Right lung (tissue), 5 donors: ENCODE data around the gene CACNG1. TPM values are rescaled to one million over a fixed set of nuclear protein-coding genes. Genes with fewer than 3 reads are reported as not detected.
"Not testable (repeated sequence)": the region's sequence is repeated elsewhere in the genome, so short reads cannot be mapped to it uniquely, and the experiment has no call there.

Experiments
- DNase-seq, 2 donors: peaks; one replicate each; pipeline ENCODE4 v3.0.0-alpha.2; 2013
- polyA plus RNA-seq, 5 donors: library from polyadenylated mRNA; unstranded; fragments of 120-200 nt; gene quantifications; one replicate each; pipeline versions ENCODE4 v1.2.1 to v1.2.3, GENCODE V29; 2013; ENCODE audit warnings: inconsistent platforms in 1 of 5, low replicate concordance in 1 of 5; ENCODE audit not compliant: insufficient read length in 5 of 5, insufficient read depth in 1 of 5

CACNG1 gene
- polyA plus RNA-seq, 5 donors = 0.39 to 11.2 TPM; not detected in 3

DNA sequence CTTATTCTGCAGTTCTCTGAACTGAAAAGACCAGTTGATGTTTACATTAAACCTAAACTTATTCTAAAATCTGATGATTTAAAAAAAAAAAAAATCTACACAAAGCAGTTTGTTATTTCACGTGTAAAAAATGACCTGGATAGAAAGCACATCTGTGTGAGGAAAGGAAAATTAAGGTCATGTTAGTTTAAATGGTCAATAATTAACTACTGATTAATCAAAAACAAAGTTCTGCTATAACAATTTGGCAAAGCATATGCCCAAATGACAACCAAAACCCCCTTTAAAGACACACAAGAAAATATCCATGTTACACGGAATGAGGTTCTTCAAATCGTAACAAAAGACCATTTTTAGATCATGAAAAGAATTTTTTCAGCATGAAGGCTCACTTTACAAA is 30.4 kb downstream of the CACNG1 start:
- DNase-seq = no peak

DNA sequence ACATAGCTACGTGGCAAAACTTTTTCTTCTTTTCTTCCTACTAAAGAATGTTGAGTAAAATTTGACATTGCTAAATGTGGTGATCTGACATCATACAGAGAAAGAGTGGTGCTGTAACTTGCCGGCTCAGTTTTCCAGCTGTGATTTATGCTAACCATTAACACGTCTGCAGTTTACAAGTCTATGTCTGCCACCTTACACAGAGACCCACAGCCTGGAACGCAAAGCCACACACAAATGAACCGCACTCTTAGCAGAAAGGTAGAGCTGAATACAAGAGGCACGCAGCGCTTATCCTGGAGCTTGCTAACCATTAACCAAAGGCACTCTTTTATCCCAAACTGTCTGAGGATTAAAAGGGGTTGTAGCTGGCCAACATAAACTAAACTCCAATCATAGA is 31.9 kb downstream of the CACNG1 start:
- peak; percentile 12 to 13 for DNase-seq

DNA sequence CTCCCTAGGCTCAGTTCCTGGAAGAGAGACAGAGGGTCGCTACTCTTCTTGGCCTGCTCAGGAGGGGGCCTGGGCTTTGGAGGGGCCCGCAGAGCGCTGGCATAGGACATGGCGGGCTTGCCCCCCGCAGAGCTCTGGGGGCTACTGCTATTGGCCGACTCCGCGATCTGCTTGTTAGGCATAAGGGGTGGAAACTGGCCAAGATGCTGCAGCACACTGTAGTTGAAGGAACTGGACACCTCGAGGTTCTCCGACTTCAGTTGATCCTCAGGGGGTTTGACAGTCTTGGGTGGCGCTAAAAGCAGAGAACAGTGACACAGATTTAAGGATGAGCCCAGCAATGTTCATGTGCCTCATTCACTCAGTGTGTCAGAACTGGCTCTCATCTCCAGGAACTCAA is 33.9 kb downstream of the CACNG1 start:
- DNase-seq = no peak

DNA sequence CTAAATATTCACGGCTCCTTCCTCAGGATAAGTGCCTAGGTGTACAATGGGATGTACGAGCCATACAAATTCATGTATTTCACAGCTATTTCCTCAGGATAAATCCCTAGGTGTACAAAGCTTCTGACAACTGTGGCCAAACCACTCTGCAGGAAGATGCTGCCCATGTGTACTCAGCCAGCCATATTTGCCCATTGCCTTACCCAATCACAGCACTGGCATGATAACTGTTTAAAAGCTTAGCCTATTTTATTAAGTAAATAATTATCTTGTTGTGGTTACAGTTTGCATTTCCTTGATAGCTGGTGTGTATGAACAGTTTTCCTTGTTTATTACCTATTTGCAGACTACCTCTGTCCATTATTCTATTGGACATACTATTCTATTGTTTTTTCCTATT is 35.1 kb downstream of the CACNG1 start:
- DNase-seq = no peak

DNA sequence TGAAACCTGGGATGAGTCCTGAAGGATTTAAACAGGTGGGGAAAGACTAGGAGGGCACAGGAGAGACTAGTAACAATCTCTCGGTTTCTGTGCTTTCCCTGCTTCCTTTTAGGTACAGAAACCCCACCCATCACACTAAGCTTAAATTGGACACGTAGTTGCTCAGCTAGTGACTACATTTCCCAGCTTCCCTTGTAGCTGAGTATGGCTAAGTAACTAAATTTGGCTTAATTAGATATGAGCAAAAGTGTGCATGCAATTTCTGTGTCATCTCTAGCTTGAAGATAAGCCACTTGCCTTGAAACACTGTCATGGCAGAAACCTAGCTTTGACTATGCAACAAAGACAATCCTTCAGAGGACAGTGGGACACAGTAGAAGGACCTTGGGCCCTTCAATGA is 36.5 kb downstream of the CACNG1 start:
- no peak for DNase-seq

DNA sequence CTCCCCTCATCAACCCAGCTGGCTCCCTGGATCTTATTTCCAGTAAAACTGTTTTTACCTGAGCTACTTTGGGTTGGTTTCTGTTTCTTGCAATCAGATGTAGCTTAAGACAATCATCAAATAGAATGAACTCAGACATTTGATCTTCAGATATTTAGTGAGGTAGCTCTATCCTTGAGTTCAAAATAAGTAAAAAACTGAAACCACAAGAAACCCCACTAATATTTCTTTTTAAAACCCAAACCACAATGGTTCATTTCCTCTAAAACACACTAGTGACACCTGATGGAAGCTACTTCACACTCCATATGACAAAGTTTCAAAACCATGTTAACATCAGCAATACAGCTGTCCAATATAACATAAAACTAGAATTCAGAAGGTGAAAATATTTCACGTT is 37.8 kb downstream of the CACNG1 start:
- no peak for DNase-seq

DNA sequence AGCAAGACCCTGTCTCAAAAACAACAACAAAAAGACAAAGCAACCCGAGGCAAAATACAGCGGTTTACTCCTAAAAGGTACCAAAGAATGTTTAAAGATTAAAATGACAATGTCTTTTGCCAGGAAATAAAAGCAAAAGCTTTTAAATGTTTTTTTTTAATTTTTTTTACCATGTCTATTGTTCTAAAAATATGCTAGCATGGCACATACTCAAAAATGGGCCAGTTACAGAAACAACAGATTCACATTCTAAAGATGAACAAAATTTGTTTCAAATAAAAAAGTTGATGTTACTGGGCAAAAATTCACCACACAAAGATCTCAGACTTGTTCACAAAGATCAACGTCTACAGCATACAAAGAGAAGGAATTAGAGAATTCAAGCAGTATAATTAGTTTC is 41.1 kb downstream of the CACNG1 start:
- no peak for DNase-seq

DNA sequence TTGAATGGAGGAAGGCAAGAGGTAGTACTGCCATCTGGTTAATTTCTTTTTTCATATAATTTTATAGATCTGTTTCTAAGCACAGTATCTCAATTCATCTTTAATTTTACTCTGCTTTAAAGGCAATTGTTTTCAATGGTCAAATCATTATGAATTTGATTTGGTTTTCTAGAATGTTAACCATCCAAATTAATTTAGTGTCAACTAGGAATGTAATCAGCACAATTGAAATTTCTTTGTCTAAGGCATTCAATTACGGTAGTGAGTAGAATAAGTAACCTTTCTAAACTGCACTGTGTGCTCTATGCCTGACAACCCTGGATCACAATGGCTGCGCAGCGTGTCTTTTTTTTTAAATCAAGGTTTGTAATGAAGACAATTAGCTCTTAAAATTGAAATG is 44.3 kb downstream of the CACNG1 start:
- no peak for DNase-seq

DNA sequence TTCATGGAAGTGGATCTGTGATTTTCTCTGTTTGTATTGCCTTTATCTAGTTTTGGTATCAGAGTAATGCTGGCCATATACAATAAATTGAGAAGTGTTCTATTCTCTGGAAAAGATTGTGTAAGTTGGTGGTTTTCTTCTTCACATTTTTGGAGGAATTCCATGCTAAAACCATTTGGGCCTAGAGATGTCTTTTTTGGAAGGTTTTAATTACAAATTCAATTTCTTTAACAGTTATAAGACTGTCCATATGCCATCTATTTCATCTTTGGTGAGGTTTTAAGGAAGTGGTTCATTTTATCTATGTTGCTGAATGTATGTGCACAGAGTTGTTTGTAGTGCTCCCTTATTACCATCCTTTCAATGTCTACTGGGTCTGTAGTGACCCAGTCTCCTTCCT is 46.0 kb downstream of the CACNG1 start:
- DNase-seq = no peak

DNA sequence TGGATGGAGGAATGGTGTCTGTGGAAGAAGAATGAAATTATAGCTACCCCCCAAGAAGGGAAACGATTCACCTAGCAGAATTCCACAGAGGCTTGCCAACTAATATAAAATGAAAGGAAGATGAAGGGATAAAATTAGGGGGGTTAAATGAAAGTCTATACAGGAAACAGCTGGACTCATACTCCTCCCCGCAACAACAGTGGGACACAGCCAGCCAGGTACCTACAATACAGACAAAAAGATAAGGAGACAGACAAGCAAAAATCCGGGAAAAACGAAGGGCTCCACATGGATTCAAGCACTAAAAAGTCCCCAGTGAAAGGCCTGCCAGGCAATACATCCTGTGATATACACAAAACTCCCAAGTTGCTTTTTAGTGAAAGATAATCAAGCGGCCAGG is 47.9 kb downstream of the CACNG1 start:
- no peak for DNase-seq

DNA sequence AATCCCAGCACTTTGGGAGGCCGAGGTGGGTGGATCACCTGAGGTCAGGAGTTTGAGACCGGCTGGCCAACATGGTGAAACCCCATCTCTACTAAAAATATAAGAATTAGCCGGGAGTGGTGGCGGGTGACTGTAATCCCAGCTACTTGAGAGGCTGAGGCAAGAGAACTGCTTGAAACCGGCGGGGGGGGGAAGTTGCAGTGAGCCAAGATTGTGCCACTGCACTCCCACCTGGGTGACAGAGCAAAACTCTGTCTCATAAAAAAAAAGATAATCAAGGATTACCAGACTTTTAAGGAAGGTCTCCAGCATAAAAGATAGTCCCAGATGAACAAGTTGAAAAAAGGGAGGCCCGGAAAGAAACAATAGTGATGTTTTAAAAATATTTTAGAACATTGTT is 48.4 kb downstream of the CACNG1 start:
- not testable (repeated sequence) for DNase-seq

DNA sequence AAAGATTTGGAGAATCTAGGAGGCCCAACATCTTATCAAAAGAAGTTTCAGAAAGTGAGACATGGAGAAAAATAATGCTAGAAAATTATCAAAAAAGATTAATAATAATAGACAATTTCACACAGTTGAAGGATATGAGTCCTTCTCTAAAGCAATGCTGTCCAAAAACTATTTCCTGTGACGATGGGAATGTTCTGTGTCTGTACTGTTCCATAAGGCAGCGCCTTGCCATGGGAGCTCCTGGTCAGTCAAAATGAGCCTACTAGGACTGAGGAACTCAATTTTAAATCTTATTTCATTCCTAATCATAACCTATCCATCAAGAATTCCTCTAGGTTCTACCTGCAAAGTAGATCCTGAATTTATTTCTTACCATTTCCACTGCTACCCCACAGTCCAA is 49.0 kb downstream of the CACNG1 start:
- no peak for DNase-seq

DNA sequence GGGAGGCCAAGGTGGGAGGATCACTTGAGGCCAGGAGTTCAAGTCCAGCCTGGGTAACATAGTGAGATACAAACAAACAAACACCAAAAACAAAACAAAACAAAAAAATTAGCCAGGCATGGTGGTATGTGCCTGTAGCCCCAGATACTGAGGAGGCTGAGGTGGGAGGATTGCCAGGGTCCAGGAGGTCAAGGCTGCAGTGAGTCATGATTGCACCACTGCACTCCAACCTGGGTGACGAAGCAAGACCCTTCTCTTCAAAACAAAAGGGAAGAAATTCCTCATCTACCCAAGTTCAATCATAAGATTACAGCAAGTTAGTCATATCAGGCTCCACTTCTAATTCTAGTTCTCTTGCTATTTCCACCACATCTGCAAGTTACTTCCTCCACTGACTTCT is 50.9 kb downstream of the CACNG1 start:
- not testable (repeated sequence) for DNase-seq

DNA sequence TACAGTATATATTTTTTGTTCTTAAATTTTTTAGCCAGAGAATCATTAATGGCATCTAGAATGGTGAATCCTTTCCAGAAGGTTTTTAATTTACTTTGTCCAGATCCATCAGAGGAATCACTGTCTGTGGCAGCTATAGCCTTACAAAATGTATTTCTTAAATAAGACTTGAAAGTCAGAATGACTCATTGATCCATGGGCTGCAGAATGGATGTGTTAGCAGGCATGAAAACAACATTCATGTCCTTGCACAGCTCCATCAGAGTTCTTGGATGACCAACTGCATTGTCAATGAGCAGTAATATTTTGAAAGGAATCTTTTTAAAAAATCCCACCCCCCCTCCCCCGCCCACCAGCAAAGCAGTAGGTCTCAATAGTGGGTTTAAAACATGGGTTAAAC is 51.4 kb downstream of the CACNG1 start:
- no peak for DNase-seq

DNA sequence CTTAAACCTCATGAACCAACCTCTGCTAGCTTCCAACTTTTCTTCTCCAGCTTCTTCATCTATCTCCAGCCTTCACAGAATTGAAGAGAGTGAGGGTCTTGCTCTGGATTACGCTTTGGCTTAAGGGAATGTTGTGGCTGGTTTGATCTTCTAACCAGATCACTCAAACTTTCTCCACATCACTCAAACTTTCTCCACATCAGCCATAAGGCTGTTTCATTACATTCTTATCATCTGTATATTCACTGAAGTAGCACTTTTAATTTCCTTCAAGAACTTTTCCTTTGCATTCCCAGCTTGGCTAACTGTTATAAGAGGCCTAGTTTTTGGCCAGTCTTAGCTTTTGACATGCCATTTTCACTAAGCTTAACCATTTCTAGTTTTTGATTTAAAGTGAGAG is 52.3 kb downstream of the CACNG1 start:
- no peak for DNase-seq

DNA sequence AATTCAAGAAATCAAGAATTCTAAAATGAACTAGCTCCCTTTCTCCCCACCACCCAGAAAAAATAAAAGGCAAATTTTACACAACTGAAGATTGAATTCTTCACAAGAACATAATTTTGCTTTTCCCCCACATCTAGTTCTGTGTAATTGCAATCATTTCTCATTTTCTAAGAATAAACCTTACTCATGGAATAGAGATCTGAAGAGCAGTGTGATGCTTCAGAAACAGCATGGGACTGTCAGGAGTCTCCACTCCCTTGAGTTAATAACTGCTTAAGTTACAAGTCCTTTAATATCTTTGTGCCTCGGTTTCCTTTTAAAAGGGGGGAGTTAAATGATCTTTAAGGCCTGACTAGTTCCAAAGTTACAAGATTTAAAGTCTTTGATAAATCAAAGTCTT is 53.7 kb downstream of the CACNG1 start:
- no peak for DNase-seq

DNA sequence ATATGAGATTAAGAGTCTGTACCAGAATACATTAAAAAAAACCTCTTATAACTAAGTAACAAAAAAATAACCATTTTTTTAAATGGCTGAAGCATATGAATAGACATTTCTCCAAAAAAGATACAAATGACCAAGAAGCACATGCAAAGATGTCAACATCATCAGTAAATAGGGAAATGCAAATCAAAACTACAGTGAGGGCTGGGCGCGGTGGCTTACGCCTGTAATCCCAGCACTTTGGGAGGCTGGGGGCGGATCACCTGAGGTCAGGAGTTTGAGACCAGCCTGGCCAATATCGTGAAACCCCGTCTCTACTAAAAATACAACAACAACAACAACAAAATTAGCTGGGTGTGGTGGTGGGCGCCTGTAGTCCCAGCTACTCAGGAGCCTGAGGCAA is 60.3 kb downstream of the CACNG1 start:
- DNase-seq = not testable (repeated sequence)

DNA sequence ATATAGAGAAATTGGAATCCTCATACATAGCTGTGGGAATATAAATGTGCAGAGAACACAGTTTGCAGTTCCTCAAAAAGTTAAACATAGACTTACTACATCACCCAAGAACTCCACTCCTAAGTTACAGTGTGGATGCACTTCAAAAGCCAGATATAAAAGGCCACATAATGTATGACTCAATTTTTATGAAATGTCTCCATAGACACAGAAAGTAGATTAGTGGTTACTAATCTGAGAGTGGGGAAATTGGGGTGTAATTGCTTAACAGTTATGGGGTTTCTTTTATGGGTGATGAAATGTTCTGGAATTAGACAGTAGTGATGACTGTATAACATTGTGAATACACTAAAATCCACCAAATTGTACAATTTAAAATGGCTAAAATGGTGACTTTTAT is 60.9 kb downstream of the CACNG1 start:
- no peak for DNase-seq

Other genes with a start within 250 kb of the CACNG1 start
- not detected for gene CACNG5, start 209.4 kb upstream of the CACNG1 start, polyA plus RNA-seq
- 1 to 10 TPM; 1.9 to 3.5 (median 2.2) TPM for gene CACNG4, start 79.8 kb upstream of the CACNG1 start, polyA plus RNA-seq
- 10 to 100 TPM; 17.6 to 39.7 (median 35.7) TPM for gene HELZ, start 200.6 kb downstream of the CACNG1 start, polyA plus RNA-seq